ENCODE data around the gene FAM83C.

Gene FAM83C

DNA sequence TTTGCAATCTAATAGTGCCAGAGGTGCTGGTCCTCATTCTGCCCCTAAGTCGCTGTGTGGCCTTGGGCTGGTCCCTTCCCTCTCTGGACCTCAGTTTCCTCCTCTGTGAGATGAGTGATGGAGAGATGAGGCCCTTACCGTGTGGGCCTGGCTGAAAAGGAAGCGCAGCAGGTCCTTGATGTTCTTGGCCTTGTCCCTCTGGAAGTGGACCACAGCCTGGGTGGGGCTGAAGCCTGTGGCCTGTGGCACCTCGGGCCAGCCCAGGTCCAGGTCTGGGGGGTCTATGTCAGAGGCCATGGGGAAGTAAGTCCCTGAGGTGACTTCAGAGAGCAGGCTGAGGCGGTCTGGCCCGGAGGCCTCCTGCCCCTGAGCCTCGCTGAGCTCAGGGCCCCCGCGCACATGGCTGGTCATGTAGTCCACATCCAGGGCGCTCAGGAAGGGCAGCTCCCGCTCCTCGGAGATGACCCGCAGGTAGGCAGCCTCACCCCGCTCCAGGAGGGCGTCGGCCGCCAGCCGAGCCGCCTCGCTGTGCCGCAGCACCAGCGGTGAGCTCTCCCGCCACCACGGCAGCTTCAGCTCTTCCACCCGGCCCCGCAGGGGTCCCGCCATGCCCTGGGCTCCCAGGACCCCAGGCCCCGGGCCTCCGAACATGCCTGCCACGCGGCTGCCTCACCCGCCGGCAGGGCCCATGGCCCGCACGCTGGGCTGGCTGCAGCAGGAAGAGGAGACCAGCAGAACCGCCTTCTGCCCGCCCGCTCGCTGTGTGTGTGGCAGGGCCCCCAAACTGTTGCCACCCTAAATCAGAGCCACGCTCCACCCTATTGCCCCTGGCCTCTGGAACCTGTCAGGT lies at the start of gene FAM83C:
TSS of gene FAM83C (minus strand) at position 772 of the 850 bp plus-strand sequence. CDS start at position 651, 121 bp downstream.
- no peak within 1 kb of the TSS for H3K4me3 ChIP-seq (ENCODE audit: low read depth, low read length)
- no peak for DNase-seq (ENCODE audit: low read depth)
- TF ChIP-seq CTCF (conservative IDR thresholded peaks at IDR 0.05; ENCODE audit: low read depth, low read length), result no peak

- H3K4me3 ChIP-seq (ENCODE audit: low read depth, low read length), result no peak overlapping the region
- peak; percentile 56 for DNase-seq (ENCODE audit: low read depth)
These were observed 49.3 kb upstream of the FAM83C start for GRCh38 chr20:35341366-35342028.

GRCh38 chr20:35340436-35340835 lies 48.2 kb upstream of the FAM83C start:
- no peak overlapping the region for H3K4me3 ChIP-seq (ENCODE audit: low read depth, low read length)
- no peak for DNase-seq (ENCODE audit: low read depth)
- no peak for TF ChIP-seq CTCF (conservative IDR thresholded peaks at IDR 0.05; ENCODE audit: low read depth, low read length)

More at GRCh38 chr20:35341366-35342028, 49.3 kb upstream of the FAM83C start:
- TF ChIP-seq CTCF (conservative IDR thresholded peaks at IDR 0.05; ENCODE audit: low read depth, low read length), result no peak

GRCh38 chr20:35339636-35340035 lies 47.4 kb upstream of the FAM83C start:
- no peak for TF ChIP-seq CTCF (conservative IDR thresholded peaks at IDR 0.05; ENCODE audit: low read depth, low read length)

DNA sequence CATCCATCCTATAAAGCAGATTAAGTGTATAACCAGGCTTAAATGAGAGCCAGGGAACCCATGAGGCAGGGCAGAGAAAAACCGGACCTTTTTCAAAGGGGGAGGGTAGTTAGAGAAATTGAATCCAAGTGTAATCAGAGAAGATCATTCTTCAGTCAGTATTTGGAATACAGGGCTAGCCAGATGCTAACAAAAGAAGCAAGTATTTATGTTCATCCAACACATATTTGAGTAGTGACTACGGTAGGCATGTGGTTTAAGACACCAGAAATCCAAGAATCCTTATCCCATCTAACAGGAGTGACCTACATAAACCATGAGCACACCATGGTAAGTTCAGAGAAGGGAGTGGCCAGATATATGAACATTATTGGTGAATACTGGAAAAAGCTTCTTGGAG lies 46.8 kb upstream of the FAM83C start:
- TF ChIP-seq CTCF (conservative IDR thresholded peaks at IDR 0.05; ENCODE audit: low read depth, low read length), result no peak
- peak; percentile 91 for DNase-seq (ENCODE audit: low read depth)
- no peak overlapping the region for H3K4me3 ChIP-seq (ENCODE audit: low read depth, low read length)

More at GRCh38 chr20:35339636-35340035, 47.4 kb upstream of the FAM83C start:
- no peak overlapping the region for H3K4me3 ChIP-seq (ENCODE audit: low read depth, low read length)
- DNase-seq (ENCODE audit: low read depth), result no peak

GRCh38 chr20:35334311-35335101 lies 42.3 kb upstream of the FAM83C start:
- H3K4me3 ChIP-seq (ENCODE audit: low read depth, low read length), result no peak overlapping the region
- TF ChIP-seq CTCF (conservative IDR thresholded peaks at IDR 0.05; ENCODE audit: low read depth, low read length), result no peak
- no peak for DNase-seq (ENCODE audit: low read depth)
